Thoracic aorta (tissue), 2 donors: ENCODE data around the gene TANGO2. TPM values are rescaled to one million over a fixed set of nuclear protein-coding genes. Genes with fewer than 3 reads are reported as not detected.

Experiments used
- ATAC-seq: fragments of 150-250 bp; one replicate; pipeline ENCODE4 v1.8.0; 2017; ENCODE audit warnings: low read depth; ENCODE audit not compliant: insufficient number of reproducible peaks, low FRiP score
- DNase-seq: peaks from one replicate; pipeline ENCODE4 v3.0.0-alpha.2; 2020; ENCODE audit warnings: low spot score
- H3K27ac ChIP-seq, 2 donors: fragments of 200-600 bp; sonication (generic); 1 replicate in 1 of 2; 2 replicates in 1 of 2; pipeline ENCODE4 v1.5.1; 2016; ENCODE audit warnings: mild to moderate bottlenecking in 2 of 2, moderate library complexity in 2 of 2
- H3K27me3 ChIP-seq: fragments of 200-600 bp; sonication (generic); replicated peaks from 2 replicates; pipeline ENCODE4 v1.6.0; 2016; ENCODE audit warnings: mild to moderate bottlenecking; ENCODE audit not compliant: insufficient read depth
- H3K36me3 ChIP-seq: fragments of 200-600 bp; sonication (generic); one replicate; pipeline ENCODE4 v1.5.1; 2016
- H3K4me1 ChIP-seq, 2 donors: fragments of 200-600 bp; sonication (generic); 1 replicate in 1 of 2; 2 replicates in 1 of 2; pipeline versions ENCODE4 v1.5.1 to v1.6.0; 2016; ENCODE audit warnings: low read depth in 2 of 2, mild to moderate bottlenecking in 1 of 2; ENCODE audit not compliant: control insufficient read depth in 1 of 2
- H3K4me3 ChIP-seq: fragments of 200-600 bp; sonication (generic); 2 replicates; pipeline ENCODE4 v1.5.1; 2016; ENCODE audit warnings: mild to moderate bottlenecking
- H3K9me3 ChIP-seq: fragments of 200-600 bp; sonication (generic); 2 replicates; pipeline ENCODE4 v1.5.1; 2016
- total RNA-seq, 2 donors: library from RNA; depleted of rRNA; stranded (reverse); fragments of >200 nt; gene quantifications; one replicate each; pipeline versions ENCODE4 v1.1.0 to v1.2.3, GENCODE V29; 2016
- TF ChIP-seq, protein P1 (sequence below): fragments of 200-600 bp; sonication (generic); IDR thresholded peaks from one replicate; pipeline ENCODE4 v1.5.1; 2019; ENCODE audit warnings: antibody characterized with exemption

Gene TANGO2
- total RNA-seq, 2 donors from 2014 or later = 48.7 to 109 TPM

- no peak for DNase-seq
- H3K9me3 ChIP-seq = no peaks in the 10 kb centered on the region
- no peaks in the 10 kb centered on the region for H3K27me3 ChIP-seq
- peaks cover 18 to 52% of the 10 kb centered on the region in 2 donors for H3K4me1 ChIP-seq
- TF ChIP-seq, protein P1, sequence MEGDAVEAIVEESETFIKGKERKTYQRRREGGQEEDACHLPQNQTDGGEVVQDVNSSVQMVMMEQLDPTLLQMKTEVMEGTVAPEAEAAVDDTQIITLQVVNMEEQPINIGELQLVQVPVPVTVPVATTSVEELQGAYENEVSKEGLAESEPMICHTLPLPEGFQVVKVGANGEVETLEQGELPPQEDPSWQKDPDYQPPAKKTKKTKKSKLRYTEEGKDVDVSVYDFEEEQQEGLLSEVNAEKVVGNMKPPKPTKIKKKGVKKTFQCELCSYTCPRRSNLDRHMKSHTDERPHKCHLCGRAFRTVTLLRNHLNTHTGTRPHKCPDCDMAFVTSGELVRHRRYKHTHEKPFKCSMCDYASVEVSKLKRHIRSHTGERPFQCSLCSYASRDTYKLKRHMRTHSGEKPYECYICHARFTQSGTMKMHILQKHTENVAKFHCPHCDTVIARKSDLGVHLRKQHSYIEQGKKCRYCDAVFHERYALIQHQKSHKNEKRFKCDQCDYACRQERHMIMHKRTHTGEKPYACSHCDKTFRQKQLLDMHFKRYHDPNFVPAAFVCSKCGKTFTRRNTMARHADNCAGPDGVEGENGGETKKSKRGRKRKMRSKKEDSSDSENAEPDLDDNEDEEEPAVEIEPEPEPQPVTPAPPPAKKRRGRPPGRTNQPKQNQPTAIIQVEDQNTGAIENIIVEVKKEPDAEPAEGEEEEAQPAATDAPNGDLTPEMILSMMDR = no peak
- no peaks in the 10 kb centered on the region for H3K36me3 ChIP-seq
- ATAC-seq = no peak
- H3K4me3 ChIP-seq = no peak overlapping the region
- H3K27ac ChIP-seq = no peak overlapping the region
Measured at GRCh38 chr22:20018001-20018400, 2.9 kb upstream of the TANGO2 start.

- H3K36me3 ChIP-seq = no peaks in the 10 kb centered on the region
- H3K4me1 ChIP-seq = peaks cover 20 to 39% of the 10 kb centered on the region in 2 donors
- ATAC-seq (no peak), DNase-seq (no peak)
- peak overlapping the region; percentile 86 for H3K4me3 ChIP-seq
- TF ChIP-seq, protein P1 = no peak
- no peaks in the 10 kb centered on the region for H3K27me3 ChIP-seq
- no peaks in the 10 kb centered on the region for H3K9me3 ChIP-seq
- peak overlapping the region; percentile 52 to 74 for H3K27ac ChIP-seq
Measured at GRCh38 chr22:20019661-20020532, 1.0 kb upstream of the TANGO2 start.

DNA sequence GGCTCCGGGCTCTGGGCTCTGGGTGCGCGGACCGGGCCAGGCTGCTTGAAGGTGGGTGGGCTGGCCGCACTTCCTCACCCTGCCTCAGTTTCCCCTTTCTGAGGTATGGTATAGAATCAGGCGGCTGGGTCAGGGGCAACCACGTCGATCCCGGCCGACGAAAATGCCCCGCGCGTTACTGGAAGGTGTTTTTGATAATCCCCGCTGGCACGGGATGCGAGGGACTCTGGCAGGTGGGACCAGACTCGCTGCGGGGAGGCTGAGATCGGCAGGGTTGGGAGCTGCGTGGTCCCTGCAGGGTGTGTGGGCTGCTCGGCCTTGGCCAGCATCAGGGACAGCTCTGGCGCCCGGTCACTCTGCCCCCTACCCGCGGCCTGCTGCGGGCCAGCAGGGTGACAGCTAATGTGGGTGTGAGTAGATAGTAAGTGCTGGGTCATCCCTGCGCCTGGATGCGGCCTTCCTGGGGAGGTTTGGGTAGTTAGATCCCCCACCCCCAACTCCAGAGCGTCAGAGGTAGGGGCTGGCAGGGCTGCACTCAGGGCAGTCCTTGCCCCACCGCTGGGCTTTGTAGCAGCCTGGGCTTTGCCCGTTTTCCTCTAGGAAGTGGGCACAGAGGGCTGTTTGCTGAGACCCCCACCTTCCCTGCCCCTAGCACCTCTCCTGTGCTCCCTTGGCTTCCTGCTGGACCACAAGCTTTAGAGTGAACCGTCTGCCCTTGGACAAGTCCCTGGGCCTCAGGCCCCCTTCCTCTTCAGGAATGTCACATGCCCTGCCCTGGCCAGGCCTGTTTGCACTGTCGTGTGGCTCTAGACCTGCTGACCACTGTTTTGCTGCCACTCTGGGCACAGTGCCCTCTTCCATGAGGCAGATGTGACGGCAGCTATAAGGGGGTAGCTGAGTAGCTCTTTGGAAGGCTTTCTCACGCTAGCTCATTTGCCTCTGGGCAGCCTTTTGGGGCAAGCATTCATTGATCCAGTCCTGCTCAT lies 579 bp downstream of the TANGO2 start:
- H3K4me3 ChIP-seq = peak overlapping the region; percentile 86
- no peaks in the 10 kb centered on the region for H3K36me3 ChIP-seq
- H3K4me1 ChIP-seq = peaks cover 20 to 32% of the 10 kb centered on the region in 2 donors
- H3K9me3 ChIP-seq = no peaks in the 10 kb centered on the region
- TF ChIP-seq, protein P1 = no peak
- ATAC-seq = peak; percentile 3
- no peak for DNase-seq
- peak overlapping the region; percentile 79 to 84 for H3K27ac ChIP-seq
- H3K27me3 ChIP-seq = no peaks in the 10 kb centered on the region

DNA sequence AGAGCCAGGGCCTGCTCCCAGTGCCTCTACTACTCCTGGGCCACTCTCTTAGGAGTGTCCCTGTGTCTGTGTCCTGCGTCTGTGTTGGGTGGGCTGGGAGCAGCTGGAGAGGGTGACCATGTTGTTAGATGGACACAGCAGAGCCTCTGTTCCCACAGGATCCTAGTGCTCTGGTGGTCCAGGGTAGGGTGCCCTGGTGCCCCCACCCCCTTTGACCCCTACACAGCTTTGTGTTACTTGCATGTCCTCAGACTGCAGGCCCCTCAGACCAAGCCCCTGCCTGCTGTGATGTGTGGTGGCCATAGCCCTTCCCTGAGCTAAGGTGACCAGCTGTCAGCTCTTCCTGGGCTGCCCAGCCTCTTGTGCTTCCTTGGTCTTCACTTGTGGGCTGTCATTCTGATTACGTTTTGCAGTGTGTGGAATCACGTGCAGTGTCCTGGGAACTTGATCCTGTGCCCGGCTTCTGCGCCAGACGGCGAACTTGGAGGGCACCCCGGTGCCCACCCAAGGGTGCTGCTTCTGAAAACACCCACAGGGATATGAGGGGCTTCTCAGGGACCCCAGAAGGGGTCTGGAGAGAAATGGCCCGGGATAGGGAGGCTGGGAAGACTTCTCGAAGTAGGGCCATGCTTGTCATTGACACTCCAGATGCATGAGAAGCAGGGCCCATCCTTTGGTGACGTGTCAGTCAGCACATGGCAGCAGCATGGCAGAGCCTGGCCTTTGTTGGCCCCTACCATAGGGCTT lies 1.5 kb downstream of the TANGO2 start:
- H3K4me3 ChIP-seq = peak overlapping the region; percentile 86
- ATAC-seq = no peak

More for the DNA sequence above, 1.5 kb downstream of the TANGO2 start:
- TF ChIP-seq, protein P1 = no peak
- H3K27ac ChIP-seq = peak overlapping the region; percentile 79 to 84
- peaks cover 17 to 27% of the 10 kb centered on the region in 2 donors for H3K4me1 ChIP-seq
- H3K27me3 ChIP-seq = no peaks in the 10 kb centered on the region
- H3K36me3 ChIP-seq = no peaks in the 10 kb centered on the region
- no peak for DNase-seq
- H3K9me3 ChIP-seq = no peaks in the 10 kb centered on the region
